Measurements from ENCODE around the gene LSM10. TPM values are rescaled to one million over a fixed set of nuclear protein-coding genes. Genes with fewer than 3 reads are reported as not detected.

LSM10 gene
- total and polyA plus RNA-seq, 2 donors (not counting 3 experiments of a cell fraction or from before 2014, with no cell fraction given) = 38.2 to 76.9 TPM

DNA sequence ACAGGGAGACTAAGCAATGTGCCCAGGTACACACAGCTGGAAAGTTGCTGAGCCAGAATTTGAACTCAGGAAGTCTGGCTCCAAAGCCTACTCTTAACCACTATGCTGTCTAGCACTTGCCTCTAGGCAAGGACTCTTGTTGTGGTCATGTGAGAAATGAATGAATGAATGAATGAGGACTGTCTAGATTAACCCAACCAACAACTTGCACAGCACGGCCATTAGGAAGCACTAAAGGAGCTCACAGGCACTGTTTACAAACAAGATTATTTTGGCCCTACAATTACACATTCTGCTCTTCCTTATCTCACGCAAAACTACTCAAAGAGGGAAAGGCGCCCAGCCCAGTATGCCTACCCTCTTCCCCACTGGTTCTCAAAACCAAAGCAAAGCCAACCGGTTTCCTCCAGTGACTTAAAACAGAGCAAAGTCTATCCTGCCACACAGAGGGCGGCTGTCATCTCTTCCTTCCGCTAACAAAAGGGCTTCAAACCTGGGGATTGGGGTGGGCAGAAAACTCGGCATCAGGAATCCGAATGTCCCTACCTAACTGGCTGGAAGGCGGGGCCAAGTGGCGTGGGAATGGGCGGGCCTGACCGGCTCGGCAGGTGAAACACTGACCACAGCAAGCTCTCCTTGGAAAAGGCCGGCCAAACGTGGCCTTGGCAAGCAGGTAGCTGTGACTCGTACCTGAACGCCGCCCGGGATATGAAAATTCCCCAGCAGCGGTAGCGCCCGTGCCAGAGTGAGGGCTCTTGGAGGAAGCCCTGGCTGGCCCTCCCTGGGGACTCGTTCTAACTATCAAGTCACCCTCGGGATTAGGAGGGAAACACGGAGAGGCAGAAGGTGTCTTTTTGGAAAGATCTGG, 12.9 kb downstream of the LSM10 start:
- CTCF ChIA-PET = interaction anchor here (0.9 to 3.5 kb wide), 6 partner anchors 12 to 160 kb away, joined by 3 to 19 read pairs (median 8); partner anchors contain the start of genes LSM10 and THRAP3
- Histone ChIP-seq H3K9me3 (replicated peaks; ENCODE audit: control insufficient read depth, insufficient read depth, low read length) (no peaks in the 10 kb centered on the region), H3K27me3 (ENCODE audit: control insufficient read depth in 2 of 2, insufficient read depth in 2 of 2, low read length in 2 of 2) (no peaks in the 10 kb centered on the region), H3K4me2 (ENCODE audit: insufficient read depth, low read length) (peak overlapping the region; percentile 79), H4K20me1 (replicated peaks; ENCODE audit: control insufficient read depth, extremely low read depth, insufficient read depth, low read length) (no peaks in the 10 kb centered on the region), H2AFZ (ENCODE audit: low read depth, low read length) (peak overlapping the region; percentile 12), H3K36me3 (ENCODE audit: control insufficient read depth in 2 of 2, extremely low read depth in 1 of 2, insufficient read depth in 2 of 2, low read length in 2 of 2) (no peaks in the 10 kb centered on the region), H3K4me1 (ENCODE audit: control insufficient read depth, extremely low read depth, insufficient read depth, low read length) (peaks cover 24% of the 10 kb centered on the region), H3K9me1 (replicated peaks; ENCODE audit: control insufficient read depth, extremely low read depth, insufficient read depth, low read length) (no peaks in the 10 kb centered on the region), H3K27ac (ENCODE audit: insufficient read depth, low read depth, low read length) (peak overlapping the region; percentile 72), H3K4me3 (replicated peaks in 1 of 3; ENCODE audit: insufficient read depth in 1 of 3, low read depth in 1 of 3, low read length in 3 of 3) (peak overlapping the region; percentile 80 to 90 (median 83)), H3K79me2 (ENCODE audit: control insufficient read depth, insufficient read depth, low read length) (peaks cover 54% of the 10 kb centered on the region), H3K9ac (replicated peaks; ENCODE audit: extremely low read depth, insufficient read depth, low read length) (peak overlapping the region; percentile 94)
- TF ChIP-seq, protein P1, sequence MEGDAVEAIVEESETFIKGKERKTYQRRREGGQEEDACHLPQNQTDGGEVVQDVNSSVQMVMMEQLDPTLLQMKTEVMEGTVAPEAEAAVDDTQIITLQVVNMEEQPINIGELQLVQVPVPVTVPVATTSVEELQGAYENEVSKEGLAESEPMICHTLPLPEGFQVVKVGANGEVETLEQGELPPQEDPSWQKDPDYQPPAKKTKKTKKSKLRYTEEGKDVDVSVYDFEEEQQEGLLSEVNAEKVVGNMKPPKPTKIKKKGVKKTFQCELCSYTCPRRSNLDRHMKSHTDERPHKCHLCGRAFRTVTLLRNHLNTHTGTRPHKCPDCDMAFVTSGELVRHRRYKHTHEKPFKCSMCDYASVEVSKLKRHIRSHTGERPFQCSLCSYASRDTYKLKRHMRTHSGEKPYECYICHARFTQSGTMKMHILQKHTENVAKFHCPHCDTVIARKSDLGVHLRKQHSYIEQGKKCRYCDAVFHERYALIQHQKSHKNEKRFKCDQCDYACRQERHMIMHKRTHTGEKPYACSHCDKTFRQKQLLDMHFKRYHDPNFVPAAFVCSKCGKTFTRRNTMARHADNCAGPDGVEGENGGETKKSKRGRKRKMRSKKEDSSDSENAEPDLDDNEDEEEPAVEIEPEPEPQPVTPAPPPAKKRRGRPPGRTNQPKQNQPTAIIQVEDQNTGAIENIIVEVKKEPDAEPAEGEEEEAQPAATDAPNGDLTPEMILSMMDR (IDR thresholded peaks at IDR 0.05; ENCODE audit: extremely low read depth in 1 of 2, insufficient read depth in 1 of 2, low read depth in 1 of 2, low read length in 2 of 2) = no peak
- TF ChIP-seq MYC (IDR thresholded peaks at IDR 0.05; ENCODE audit: low read depth, low read length) = no peak
- no peak for TF ChIP-seq EZH2 (IDR thresholded peaks at IDR 0.05; ENCODE audit: borderline replicate concordance, low read depth, low read length, severe bottlenecking)
- TF ChIP-seq, protein P2, sequence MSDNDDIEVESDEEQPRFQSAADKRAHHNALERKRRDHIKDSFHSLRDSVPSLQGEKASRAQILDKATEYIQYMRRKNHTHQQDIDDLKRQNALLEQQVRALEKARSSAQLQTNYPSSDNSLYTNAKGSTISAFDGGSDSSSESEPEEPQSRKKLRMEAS (IDR thresholded peaks at IDR 0.05; ENCODE audit: insufficient read depth, insufficient read length) = no peak
- no peak for TF ChIP-seq GATA2 (IDR thresholded peaks at IDR 0.05; ENCODE audit: insufficient read depth, insufficient read length, low read depth, low read length)
- no peak for TF ChIP-seq POLR2AphosphoS5 (IDR thresholded peaks at IDR 0.05; ENCODE audit: insufficient read depth, low read depth, low read length)
- TF ChIP-seq POLR2A (IDR thresholded peaks at IDR 0.05; ENCODE audit: low read depth, low read length) = no peak
- no peak for TF ChIP-seq FOS (IDR thresholded peaks at IDR 0.05; ENCODE audit: borderline replicate concordance, insufficient read depth, low read length)
- no peak for TF ChIP-seq JUN (IDR thresholded peaks at IDR 0.05; ENCODE audit: borderline replicate concordance, insufficient read depth, insufficient read length, low read depth)
- FAIRE-seq (peak; percentile 68), DNase-seq (ENCODE audit: low read depth, low spot score) (peak; percentile 41)
- POLR2A ChIA-PET = no interaction called here
- dilution Hi-C loops (cut with MboI; ENCODE audit: extremely low pct_ligation_motif_present, low sequenced_read_pairs) = no loop called here
- intact Hi-C loops (cut with micrococcal nuclease) = loop anchor here (5.0 kb wide), 1 partner anchor 1093 kb away; no protein-coding TSS in a partner anchor
- BruUV-seq (replicated peaks) = TSS peak; percentile 33

Measured in endothelial cell of umbilical vein (primary cell).